Kidney tubule cell (primary cell): Measurements from ENCODE around the gene TEDDM1.
"Not testable (repeated sequence)": the region's sequence is repeated elsewhere in the genome, so short reads cannot be mapped to it uniquely, and the experiment has no call there.

Experiments used
- DNase-seq: peaks from one replicate; pipeline ENCODE4 v3.0.0-alpha.2; 2018; ENCODE audit warnings: low spot score

The TEDDM1 gene

DNA sequence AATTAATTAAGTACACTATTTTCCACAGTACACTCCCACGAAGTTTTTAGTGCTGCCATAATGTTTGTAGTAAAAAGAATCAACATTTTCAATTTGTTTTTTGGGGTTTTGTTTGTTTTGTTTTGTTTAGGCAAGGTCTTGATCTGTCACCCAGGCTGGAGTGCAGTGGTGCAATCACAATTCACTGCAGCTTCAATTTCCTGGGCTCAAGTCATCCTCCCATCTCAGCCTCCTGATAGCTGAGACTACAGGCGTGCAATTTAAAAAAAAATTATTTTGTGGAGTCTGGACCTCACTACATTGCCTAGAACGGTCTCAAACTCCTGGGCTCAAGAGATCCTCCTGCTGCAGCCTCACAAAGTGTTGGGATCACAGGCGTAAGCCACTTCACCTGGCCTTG is 20.3 kb downstream of the TEDDM1 start:
- no peak for DNase-seq

DNA sequence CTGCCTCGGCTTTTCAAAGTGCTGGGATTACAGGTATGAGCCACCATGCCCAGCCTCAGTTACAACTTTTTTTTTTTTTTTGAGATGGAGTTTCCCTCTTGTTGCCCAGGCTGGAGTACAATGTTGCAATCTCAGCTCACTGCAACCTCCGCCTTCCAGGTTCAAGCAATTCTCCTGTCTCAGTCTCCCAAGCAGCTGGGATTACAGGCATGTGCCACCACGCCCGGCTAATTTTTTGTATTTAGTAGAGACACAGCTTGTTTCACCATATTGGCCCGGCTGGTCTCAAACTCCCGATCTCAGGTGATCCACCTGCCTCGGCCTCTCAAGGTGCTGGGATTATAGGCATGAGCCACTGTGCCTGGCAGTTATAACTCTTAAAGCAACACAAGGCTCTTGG is 20.7 kb downstream of the TEDDM1 start:
- not testable (repeated sequence) for DNase-seq

DNA sequence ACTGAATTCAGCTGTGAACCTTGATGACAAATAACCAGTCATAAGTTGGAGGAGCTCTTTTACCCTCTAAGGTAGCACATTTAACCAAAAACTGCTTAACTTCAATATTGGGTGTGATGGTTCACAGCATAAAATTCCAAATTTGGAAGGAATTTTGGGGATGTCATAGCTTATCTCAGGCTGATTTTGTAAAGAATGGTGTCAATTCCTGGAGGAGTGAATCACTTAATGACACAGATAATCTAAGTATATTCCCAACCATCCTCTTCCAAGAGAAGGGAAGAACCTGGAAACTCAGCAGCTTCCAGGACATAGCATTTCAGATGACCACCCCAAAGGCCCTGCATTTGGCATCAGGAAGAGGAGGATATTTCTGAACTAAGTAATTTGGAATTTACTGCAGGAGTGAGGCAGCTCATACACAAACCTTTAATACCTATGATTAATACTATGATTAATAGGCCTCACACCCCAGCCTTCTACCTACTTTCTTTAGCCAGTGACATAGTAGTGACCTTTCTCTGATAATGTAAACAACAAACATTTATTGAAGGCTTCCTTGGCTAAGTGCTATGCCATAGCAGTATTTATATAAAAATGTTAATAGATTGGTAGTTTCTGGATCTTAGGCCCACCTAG is 23.4 kb downstream of the TEDDM1 start:
- DNase-seq = peak; percentile 31

DNA sequence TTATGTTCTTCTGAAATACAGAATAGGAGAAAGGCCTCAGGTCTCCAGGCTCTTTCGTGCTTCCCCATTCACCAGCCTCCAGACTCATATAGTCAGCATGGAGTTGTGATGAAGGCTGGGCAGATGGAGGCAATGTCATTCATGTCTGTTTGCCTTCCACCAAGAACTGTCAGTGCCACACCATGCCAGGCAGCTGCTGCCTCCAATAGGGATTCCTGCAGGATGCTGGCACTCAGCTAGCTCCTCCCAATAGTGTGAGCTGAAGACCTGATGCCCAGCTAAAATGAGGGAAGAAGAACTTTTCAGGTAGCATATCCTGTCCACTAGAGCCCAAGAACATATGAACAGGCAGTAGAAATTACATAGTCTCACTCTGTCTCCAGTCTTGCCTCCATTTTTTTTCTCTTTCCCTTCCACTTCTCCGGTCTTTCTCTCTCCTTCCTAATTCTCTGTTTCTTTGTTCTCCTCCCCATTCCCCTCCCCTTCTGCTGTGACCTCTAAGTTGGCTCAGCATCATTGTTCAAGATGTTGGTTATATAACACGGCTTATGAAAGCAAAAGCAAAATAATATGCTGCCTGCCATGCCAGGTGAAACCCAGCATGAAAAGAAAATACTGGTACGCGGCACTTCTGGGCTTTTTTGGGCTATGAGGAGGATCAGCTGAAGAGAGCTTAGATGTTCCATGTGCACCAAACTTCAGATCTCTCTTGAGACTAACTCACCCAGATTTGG is 26.2 kb downstream of the TEDDM1 start:
- no peak for DNase-seq

DNA sequence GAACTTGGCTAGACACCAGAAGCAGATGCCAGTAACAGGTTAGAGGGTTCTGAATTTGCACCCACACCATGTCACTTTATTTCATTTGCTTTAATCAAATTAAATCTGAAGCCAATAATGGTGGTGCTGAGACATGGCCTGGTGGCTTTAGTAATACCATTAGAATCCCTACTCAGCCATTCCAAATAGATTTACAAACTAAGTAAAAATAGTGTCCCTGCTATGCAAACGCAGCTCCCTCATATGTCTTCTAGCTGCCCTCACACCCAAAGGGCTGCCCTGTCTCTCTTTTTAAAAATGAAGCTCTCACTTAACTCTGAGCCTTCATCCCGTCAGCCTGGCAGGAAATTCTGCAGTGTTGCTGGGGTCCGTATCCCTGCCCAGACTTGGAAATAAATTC is 29.9 kb downstream of the TEDDM1 start:
- no peak for DNase-seq

DNA sequence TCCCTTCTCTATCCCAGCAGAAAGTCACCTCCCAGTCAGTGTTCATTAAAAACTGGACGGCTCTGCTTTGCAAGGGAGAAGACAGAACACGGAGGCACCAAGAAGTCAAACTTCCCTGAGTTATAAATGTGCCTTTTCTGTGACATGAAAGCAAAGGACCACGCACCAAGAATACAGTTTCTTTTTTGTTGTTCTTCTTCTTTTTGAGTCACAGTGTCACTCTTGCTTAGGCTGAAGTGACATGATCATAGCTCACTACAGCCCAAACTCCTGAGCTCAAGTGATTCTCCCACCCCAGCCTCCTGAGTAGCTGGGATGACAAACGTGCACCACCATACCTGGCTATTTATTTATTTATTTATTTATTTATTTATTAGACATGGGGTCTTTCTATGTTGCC is 31.6 kb downstream of the TEDDM1 start:
- no peak for DNase-seq

DNA sequence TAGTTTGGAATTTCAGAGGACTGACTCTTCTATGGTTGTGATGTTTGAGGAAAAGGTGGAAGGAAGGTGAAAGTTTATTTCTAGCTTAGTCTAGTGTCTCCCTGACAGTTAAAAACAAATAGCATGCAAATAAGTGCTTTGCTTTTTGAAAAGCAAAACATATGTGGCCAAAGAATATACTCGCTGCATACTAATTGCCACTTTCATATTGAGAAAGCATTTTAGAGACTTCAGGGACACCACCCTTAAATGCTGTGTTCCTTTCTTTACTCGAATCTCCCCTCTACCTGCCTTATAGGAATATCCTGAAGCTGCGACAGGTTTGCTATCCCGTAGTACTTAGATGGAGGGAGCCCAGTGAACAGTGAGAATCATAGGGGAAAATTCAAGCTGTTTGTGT is 32.1 kb downstream of the TEDDM1 start:
- no peak for DNase-seq

DNA sequence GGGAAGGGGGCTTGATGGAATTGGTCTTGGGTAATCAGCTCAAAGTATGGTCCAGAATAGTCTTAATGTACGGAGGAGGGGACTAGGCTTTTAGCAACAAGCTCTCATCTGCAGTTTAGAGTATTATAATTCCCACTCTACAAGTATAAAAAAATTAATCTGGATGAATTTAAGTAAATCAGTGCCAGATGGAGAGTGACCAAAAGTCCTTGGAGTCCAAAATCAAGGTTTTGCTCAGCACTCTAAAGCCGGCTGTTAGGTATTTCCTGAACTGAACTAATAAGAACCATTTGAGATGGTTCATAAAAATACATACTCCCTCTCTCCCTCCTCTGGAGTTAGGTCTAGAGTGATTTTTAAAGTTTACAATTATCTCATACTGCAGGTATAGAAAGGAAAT is 32.5 kb downstream of the TEDDM1 start:
- DNase-seq = no peak

DNA sequence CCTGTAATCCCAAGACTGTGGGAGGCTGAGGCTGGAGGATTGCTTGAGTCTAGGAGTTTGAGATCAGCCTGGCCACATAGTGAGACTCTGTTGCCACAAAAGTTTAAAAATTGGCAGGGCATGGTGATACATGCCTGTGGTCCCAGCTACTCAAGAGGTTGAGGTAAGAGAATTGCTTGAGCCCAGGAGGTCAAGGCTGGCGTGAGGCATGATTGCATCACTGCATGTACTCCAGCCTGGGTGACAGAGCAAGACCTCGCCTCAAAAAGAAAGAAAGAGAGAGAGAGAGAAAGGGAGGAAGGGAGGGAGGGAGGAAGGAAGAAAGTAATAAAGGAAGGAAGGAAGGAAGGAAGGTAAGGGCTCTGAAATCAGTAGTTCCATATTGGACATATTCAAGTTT is 33.9 kb downstream of the TEDDM1 start:
- DNase-seq = no peak

DNA sequence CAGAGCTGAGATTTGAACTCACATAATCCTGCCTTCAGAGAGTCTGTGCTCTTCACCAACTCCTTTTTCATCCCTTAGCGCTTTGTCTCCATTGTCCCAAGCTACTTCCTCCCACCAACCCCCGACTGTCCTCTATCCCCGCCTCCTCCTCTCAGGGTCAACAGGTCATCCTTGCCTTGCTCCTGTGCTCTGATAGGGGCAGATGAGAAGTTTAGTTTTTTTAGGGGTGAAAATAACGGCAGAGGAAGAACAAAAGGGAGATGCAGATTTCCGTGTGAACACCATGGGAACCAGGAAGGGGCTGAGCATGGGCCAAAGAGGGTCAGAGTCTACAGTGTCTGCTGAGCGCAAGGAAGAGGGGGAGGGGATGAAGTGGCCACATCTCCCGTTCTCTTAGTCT is 40.8 kb downstream of the TEDDM1 start:
- DNase-seq = no peak

DNA sequence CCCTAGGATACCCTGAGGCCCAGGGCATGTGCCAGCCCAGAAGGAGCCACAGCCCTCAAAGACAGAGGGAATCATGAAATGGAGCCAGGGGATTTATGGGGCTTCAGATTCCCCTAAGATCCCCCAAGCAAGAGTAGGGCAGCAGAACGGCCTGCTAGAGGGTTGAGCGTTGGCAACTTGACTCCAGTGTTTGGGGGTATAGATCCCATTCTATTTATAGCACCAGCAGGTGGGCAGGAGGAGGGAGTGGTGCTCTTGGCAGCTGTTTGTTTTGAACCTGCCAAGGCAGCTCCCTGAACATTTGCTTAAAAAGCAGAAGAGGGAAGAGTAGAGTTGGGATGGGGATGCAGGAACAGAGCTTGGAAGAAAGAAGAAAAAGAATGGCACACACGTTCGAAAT is 42.6 kb downstream of the TEDDM1 start:
- DNase-seq = no peak

DNA sequence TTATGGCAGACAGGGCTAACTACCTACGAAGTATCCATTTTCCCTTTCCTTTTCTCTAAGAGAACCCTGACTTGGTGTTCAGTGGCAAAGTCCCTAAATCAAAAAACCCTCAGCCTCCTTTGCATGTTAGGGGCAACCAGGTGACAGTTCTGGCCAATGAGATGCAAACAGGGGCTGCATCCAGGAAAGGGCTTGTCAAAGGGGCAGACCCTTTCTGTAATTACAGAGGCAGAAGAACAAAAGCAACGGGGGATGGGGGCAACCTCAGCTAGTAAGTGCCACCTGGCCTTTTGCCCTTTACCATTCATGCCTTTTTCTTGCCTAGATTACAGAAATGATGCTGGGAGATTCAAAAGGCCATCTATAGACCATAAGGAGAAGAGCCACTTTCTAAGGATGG is 43.3 kb downstream of the TEDDM1 start:
- DNase-seq = no peak

DNA sequence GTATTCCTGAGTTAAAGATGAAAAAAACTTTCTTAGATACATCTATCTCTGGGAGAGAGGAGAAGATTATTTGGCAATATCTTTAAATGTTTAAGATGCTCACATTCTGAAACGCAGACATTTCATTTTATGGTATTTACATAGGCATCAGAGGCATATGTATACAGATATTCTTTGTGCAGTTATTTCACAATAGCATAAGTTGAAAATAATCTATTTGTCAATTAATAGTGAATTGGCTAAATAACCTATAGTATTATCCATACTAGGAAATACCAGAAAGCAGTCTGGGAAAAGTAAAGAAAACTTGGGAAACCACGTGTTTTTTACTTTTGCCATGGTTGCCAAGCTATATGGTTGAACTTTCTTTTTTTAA is 44.8 kb downstream of the TEDDM1 start:
- DNase-seq = no peak

DNA sequence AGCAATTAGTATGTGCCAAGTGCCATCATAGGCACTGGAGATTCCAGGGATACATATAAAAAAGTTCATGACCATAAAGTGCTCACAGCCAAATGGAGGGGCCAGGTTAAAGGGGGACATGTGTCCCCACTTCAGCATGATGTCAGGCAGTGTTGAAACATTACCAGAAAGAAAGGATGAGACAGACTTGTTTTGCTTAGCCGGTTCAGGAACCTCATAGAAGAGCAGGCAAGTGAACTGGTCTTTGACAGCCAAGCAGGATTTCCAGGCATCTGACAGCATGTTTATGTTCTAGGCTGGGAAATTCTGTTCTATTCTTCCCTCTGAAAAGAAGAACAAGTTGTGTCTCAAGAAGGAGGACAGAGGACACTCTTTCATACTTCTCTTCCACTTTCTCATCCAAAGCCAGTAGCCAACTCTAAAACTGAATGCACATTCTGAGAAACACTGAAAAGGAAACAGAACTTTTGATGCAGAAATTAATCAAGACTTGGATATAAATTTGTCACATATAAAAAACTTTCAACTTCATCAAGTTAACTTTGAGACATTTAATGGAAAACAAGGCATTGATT is 48.6 kb downstream of the TEDDM1 start:
- DNase-seq = no peak

DNA sequence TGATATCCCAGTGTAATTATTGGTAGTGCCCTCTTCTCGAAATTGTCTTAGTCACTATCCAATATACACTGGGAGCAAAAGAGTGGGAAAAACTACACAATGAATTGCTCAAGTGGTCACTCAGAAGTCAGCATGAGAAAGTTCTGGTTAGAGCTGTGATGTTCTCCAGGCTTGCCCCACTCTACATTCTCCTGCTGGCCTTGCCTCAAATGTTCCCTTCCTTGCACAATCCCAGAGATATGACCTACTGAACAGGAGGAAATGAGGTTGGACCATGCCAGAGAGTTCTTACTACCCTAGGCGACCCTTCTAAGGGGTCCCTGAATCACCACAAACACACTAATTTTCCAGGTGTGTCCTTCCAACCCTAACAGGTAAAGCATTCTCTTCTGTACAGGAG is 49.6 kb downstream of the TEDDM1 start:
- DNase-seq = no peak

DNA sequence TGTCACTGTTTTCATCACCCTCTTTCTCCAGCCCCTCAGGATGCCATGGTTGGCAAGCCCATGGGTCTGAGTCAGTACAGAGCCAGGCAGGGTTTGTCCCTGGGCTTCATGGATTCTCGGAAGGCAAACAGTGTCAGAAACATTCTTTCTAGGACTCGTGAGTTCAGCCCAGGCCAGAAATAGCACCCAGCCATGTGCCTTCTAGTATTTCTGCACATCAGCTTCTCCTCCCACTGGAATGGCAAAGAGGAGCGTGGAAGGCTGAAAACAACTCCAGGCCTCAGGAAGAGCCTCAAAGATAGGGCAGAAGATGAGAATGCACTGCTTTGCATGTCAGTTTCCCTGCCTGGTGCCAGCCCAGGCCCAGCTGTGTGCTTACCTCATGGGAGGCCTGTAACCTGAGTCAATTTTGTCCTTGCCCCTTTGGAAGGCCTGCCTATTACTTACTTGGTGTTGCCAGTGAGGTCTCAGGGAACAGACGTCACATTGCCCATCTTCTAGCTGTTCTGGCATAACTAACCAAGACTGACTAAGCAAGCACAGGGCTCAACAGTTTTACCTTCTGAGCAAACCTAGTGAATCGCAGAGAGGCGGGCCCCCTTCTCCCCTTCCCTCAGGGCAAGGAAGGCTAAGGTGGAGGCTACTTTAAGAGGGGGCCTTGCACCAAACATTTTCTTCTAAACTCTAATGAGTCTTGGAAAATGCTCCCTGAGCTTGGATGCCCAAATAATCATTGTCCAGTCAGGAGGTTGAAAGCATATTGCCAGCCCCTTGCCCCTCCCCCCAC is 51.3 kb downstream of the TEDDM1 start:
- DNase-seq = peak; percentile 17
